Breast epithelium (tissue), 4 donors: ENCODE data around the gene CLCN1. TPM values are rescaled to one million over a fixed set of nuclear protein-coding genes. Genes with fewer than 3 reads are reported as not detected.
A peak's percentile ranks its signal among the peaks of the same experiment; 100 is the strongest.

Experiments used
- DNase-seq, 2 donors: peaks; one replicate each; pipeline ENCODE4 v3.0.0-alpha.2; 2019; ENCODE audit warnings: low spot score in 2 of 2
- H3K27ac ChIP-seq, 2 donors: fragments of 200-600 bp; sonication (generic) in 1 of 2; one replicate each; pipeline ENCODE4 v1.5.1; 2016 to 2019; ENCODE audit warnings: mild to moderate bottlenecking in 1 of 2
- H3K27me3 ChIP-seq, 2 donors: fragments of 200-600 bp; sonication (generic) in 1 of 2; one replicate each; pipeline versions ENCODE4 v1.5.1 to v1.6.0; 2017 to 2019; ENCODE audit warnings: control low read depth in 1 of 2, mild to moderate bottlenecking in 1 of 2
- H3K36me3 ChIP-seq: fragments of 200-600 bp; one replicate; pipeline ENCODE4 v1.5.1; 2019
- H3K4me1 ChIP-seq, 2 donors: fragments of 200-600 bp; sonication (generic); one replicate each; pipeline ENCODE4 v1.5.1; 2016 to 2019; ENCODE audit warnings: control low read depth in 1 of 2
- H3K4me3 ChIP-seq, 3 donors: fragments of 200-600 bp; sonication (generic); 1 replicate in 2 of 3; 2 replicates in 1 of 3; pipeline ENCODE4 v1.5.1; 2016 to 2019; ENCODE audit warnings: mild to moderate bottlenecking in 3 of 3, moderate library complexity in 2 of 3
- H3K9me3 ChIP-seq, 2 donors: fragments of 200-600 bp; sonication (generic) in 1 of 2; one replicate each; pipeline ENCODE4 v1.5.1; 2016 to 2019; ENCODE audit warnings: control low read depth in 1 of 2
- POLR2A ChIP-seq: fragments of 450-650 bp; IDR thresholded peaks from one replicate; pipeline ENCODE4 v1.6.1; 2016; ENCODE audit warnings: antibody characterized with exemption, mild to moderate bottlenecking, moderate library complexity
- POLR2AphosphoS5 ChIP-seq, 3 donors: sonication (generic); formaldehyde crosslinking; IDR thresholded peaks; one replicate each; pipeline ENCODE4 v1.6.1; 2017; ENCODE audit warnings: antibody characterized with exemption in 3 of 3
- intact Hi-C: fragments of 100-400 bp; cut with DNase I; formaldehyde crosslinking; loops from one replicate; pipeline ENCODE4 v1.15.1; 2023; ENCODE audit warnings: low total_unique reads
- total RNA-seq, 3 donors: library from RNA; depleted of rRNA; stranded (reverse); fragments of >200 nt; gene quantifications; one replicate each; pipeline ENCODE4 v1.1.0, GENCODE V29; 2016
- TF ChIP-seq, protein P1 (sequence below), 3 donors: fragments of 450-650 bp; IDR thresholded peaks; one replicate each; pipeline ENCODE4 v1.5.1; 2016 to 2017; ENCODE audit warnings: antibody characterized with exemption in 3 of 3, mild to moderate bottlenecking in 3 of 3, moderate library complexity in 3 of 3

CLCN1 gene
- total RNA-seq, result under 1 TPM in 1 of 3 donors, not detected in 2; 0.29 TPM

GRCh38 chr7:143315776-143316175 lies at the start of gene CLCN1:
Gene CLCN1, plus strand, starts transcription at chr7:143316111. Its CDS starts 102 bp downstream, at chr7:143316213.
- no peak for DNase-seq
- no peaks in the 10 kb centered on the region for H3K36me3 ChIP-seq
- no peak within 1 kb of the TSS for H3K4me3 ChIP-seq
- no peaks in the 10 kb centered on the region for H3K9me3 ChIP-seq
- H3K4me1 ChIP-seq, result no peaks in the 10 kb centered on the region
- no peaks in the 10 kb centered on the region for H3K27me3 ChIP-seq
- intact Hi-C loops, result no loop called here
- no peak within 1 kb of the TSS for H3K27ac ChIP-seq
- TF ChIP-seq, protein P1, sequence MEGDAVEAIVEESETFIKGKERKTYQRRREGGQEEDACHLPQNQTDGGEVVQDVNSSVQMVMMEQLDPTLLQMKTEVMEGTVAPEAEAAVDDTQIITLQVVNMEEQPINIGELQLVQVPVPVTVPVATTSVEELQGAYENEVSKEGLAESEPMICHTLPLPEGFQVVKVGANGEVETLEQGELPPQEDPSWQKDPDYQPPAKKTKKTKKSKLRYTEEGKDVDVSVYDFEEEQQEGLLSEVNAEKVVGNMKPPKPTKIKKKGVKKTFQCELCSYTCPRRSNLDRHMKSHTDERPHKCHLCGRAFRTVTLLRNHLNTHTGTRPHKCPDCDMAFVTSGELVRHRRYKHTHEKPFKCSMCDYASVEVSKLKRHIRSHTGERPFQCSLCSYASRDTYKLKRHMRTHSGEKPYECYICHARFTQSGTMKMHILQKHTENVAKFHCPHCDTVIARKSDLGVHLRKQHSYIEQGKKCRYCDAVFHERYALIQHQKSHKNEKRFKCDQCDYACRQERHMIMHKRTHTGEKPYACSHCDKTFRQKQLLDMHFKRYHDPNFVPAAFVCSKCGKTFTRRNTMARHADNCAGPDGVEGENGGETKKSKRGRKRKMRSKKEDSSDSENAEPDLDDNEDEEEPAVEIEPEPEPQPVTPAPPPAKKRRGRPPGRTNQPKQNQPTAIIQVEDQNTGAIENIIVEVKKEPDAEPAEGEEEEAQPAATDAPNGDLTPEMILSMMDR (IDR thresholded peaks at IDR 0.05), result no peak
- TF ChIP-seq POLR2AphosphoS5 (IDR thresholded peaks at IDR 0.05) (no peak), POLR2A (no peak)

GRCh38 chr7:143269251-143269650 lies 46.7 kb upstream of the CLCN1 start:
- Histone ChIP-seq H3K4me3 (no peak overlapping the region), H3K36me3 (no peaks in the 10 kb centered on the region)
- intact Hi-C loops, result no loop called here

GRCh38 chr7:143271240-143271639 lies 44.7 kb upstream of the CLCN1 start:
- Histone ChIP-seq H3K4me1 (no peaks in the 10 kb centered on the region), H3K27me3 (no peaks in the 10 kb centered on the region), H3K4me3 (no peak overlapping the region), H3K27ac (no peak overlapping the region), H3K9me3 (no peaks in the 10 kb centered on the region), H3K36me3 (no peaks in the 10 kb centered on the region)
- intact Hi-C loops, result no loop called here
- no peak for DNase-seq
- TF ChIP-seq, protein P1 (IDR thresholded peaks at IDR 0.05), result no peak
- TF ChIP-seq POLR2A (no peak), POLR2AphosphoS5 (IDR thresholded peaks at IDR 0.05) (no peak)

More at GRCh38 chr7:143269251-143269650, 46.7 kb upstream of the CLCN1 start:
- Histone ChIP-seq H3K27ac (peak overlapping the region in 1 of 2 donors; percentile 40), H3K9me3 (no peaks in the 10 kb centered on the region), H3K27me3 (no peaks in the 10 kb centered on the region), H3K4me1 (peaks cover 0 to 8% of the 10 kb centered on the region in 2 donors)
- TF ChIP-seq POLR2A (no peak), POLR2AphosphoS5 (IDR thresholded peaks at IDR 0.05) (no peak)
- TF ChIP-seq, protein P1 (IDR thresholded peaks at IDR 0.05), result no peak
- no peak for DNase-seq

DNA sequence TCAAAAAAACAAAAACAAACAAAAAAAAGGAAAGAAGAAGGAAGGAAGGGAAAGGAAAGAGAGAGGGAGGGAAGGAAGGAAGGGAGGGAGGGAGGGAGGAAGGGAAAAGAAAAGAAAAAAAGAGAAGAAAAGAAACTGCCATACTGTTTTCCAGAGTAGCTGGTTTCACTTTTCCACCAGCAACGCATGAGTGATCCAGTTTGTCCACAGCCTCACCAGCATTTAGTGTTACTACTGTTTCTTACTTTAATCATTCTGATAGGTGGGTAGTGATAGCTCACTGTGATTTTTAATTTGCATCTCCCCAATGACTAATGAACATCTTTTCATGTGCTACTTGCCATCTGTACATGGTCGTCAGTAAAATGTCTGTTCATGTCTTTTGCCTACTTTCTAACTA lies 43.0 kb upstream of the CLCN1 start:
- DNase-seq, result no peak
- intact Hi-C loops, result no loop called here

More for the DNA sequence above, 43.0 kb upstream of the CLCN1 start:
- H3K4me1 ChIP-seq, result no peaks in the 10 kb centered on the region
- TF ChIP-seq, protein P1 (IDR thresholded peaks at IDR 0.05), result no peak
- TF ChIP-seq POLR2A (no peak), POLR2AphosphoS5 (IDR thresholded peaks at IDR 0.05) (no peak)
- no peak overlapping the region for H3K27ac ChIP-seq
- no peaks in the 10 kb centered on the region for H3K36me3 ChIP-seq
- H3K4me3 ChIP-seq, result no peak overlapping the region
- H3K9me3 ChIP-seq, result no peaks in the 10 kb centered on the region
- no peaks in the 10 kb centered on the region for H3K27me3 ChIP-seq
